Uterus (tissue), 2 donors: ENCODE results near the gene NHERF1.

Experiments
- POLR2A ChIP-seq, 2 donors: fragments of 450-650 bp; IDR thresholded peaks; one replicate each; pipeline ENCODE4 v1.6.1; 2016; ENCODE audit warnings: antibody characterized with exemption in 2 of 2, mild to moderate bottlenecking in 1 of 2, moderate library complexity in 1 of 2
- TF ChIP-seq, protein P1 (sequence below), 4 experiments: fragments of 200-600 bp in 2 of 4; fragments of 450-650 bp in 2 of 4; sonication (generic) in 2 of 4; IDR thresholded peaks; one replicate each; pipeline ENCODE4 v1.5.1; 2016 to 2019; ENCODE audit warnings: antibody characterized with exemption in 4 of 4, mild to moderate bottlenecking in 2 of 4, moderate library complexity in 1 of 4

DNA sequence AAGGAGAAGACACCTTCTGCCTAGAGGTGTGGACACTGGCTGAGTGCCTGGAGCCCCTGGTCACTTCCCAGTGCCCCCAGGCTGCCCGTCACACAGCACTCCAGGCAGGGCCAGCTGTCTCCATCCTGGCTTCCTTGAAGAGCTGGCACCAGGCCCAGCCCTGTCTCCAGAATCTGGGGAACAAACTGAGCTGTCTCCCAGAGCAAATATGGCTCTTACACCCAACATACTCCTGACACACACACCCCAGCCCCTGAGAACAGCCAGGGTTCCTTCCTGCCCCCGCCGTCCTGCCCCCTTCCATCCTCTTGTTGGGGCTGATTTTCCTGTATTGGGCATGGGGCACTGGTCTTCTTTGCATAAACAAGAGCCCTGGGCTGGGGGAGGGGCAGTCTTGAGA lies 9.1 kb downstream of the NHERF1 start:
- TF ChIP-seq, protein P1, sequence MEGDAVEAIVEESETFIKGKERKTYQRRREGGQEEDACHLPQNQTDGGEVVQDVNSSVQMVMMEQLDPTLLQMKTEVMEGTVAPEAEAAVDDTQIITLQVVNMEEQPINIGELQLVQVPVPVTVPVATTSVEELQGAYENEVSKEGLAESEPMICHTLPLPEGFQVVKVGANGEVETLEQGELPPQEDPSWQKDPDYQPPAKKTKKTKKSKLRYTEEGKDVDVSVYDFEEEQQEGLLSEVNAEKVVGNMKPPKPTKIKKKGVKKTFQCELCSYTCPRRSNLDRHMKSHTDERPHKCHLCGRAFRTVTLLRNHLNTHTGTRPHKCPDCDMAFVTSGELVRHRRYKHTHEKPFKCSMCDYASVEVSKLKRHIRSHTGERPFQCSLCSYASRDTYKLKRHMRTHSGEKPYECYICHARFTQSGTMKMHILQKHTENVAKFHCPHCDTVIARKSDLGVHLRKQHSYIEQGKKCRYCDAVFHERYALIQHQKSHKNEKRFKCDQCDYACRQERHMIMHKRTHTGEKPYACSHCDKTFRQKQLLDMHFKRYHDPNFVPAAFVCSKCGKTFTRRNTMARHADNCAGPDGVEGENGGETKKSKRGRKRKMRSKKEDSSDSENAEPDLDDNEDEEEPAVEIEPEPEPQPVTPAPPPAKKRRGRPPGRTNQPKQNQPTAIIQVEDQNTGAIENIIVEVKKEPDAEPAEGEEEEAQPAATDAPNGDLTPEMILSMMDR (IDR thresholded peaks at IDR 0.05), result no peak
- no peak for TF ChIP-seq POLR2A (IDR thresholded peaks at IDR 0.05)
